Endothelial cell of umbilical vein (primary cell): ENCODE results near the gene OLIG1. TPM values are rescaled to one million over a fixed set of nuclear protein-coding genes. Genes with fewer than 3 reads are reported as not detected.

Experiments used
- BruUV-seq: library from RNA; stranded (reverse); fragments of 400-500 nt; replicated peaks from 2 replicates; lab custom pipeline; 2021; lab: Mats Ljungman, UMichigan
- CTCF ChIA-PET: fragments of 300-600, 350-600 bp; sonication (Branson Sonifier 250); formaldehyde crosslinking; loops from one replicate; lab custom pipeline; 2021; ENCODE audit warnings: antibody characterized with exemption, inconsistent platforms; lab: Charles Lee
- POLR2A ChIA-PET: fragments of 300-600, 350-600 bp; sonication (Branson Sonifier 250); formaldehyde crosslinking; loops from one replicate; lab custom pipeline; 2021; ENCODE audit warnings: antibody characterized with exemption, inconsistent platforms; lab: Charles Lee
- DNase-seq: peaks from one replicate; pipeline ENCODE4 v3.0.0-alpha.2; 2011; ENCODE audit warnings: low read depth, low spot score
- FAIRE-seq: peaks from 2 replicates; lab custom pipeline; 2011; peaks lifted over from hg19 to GRCh38; lab: Jason Lieb, UNC
- H2AFZ ChIP-seq: 2 replicates; pipeline ENCODE4 v1.6.0; 2012; ENCODE audit warnings: low read depth, low read length, control low read depth, inconsistent platforms
- H3K27ac ChIP-seq: 2 replicates; pipeline ENCODE4 v1.5.1; 2011; ENCODE audit warnings: low read depth, mild to moderate bottlenecking, control low read depth, low read length, moderate library complexity; ENCODE audit not compliant: insufficient read depth
- H3K27me3 ChIP-seq, 2 experiments: 2 replicates each; pipeline versions ENCODE4 v1.6.0 to v1.6.1; 2011; ENCODE audit warnings: low read length in 2 of 2, mixed read lengths in 1 of 2; ENCODE audit not compliant: control insufficient read depth in 2 of 2, insufficient read depth in 2 of 2
- H3K36me3 ChIP-seq, 2 experiments: 2 replicates in 1 of 2; 3 replicates in 1 of 2; pipeline ENCODE4 v1.5.1; 2011; ENCODE audit warnings: low read length in 2 of 2, mild to moderate bottlenecking in 1 of 2, moderate library complexity in 1 of 2; ENCODE audit not compliant: control insufficient read depth in 2 of 2, insufficient read depth in 2 of 2; ENCODE audit errors: extremely low read depth in 1 of 2
- H3K4me1 ChIP-seq: 3 replicates; pipeline ENCODE4 v1.5.1; 2011; ENCODE audit warnings: mild to moderate bottlenecking, low read length; ENCODE audit not compliant: control insufficient read depth, insufficient read depth; ENCODE audit errors: extremely low read depth
- H3K4me2 ChIP-seq: 2 replicates; pipeline ENCODE4 v1.6.1; 2011; ENCODE audit warnings: low read length, control low read depth, mixed read lengths; ENCODE audit not compliant: insufficient read depth
- H3K4me3 ChIP-seq, 3 experiments: fragments of 200-600 bp in 1 of 3; sonication (generic), shearing (Covaris generic) in 1 of 3; replicated peaks in 1 of 3; 2 replicates each; pipeline ENCODE4 v1.5.1; 2011 to 2016; ENCODE audit warnings: control low read depth in 3 of 3, low read length in 3 of 3, mild to moderate bottlenecking in 2 of 3, inconsistent platforms in 1 of 3, low read depth in 1 of 3, moderate library complexity in 1 of 3; ENCODE audit not compliant: insufficient read depth in 1 of 3
- H3K79me2 ChIP-seq: 2 replicates; pipeline ENCODE4 v1.6.0; 2012; ENCODE audit warnings: low read length, inconsistent platforms; ENCODE audit not compliant: control insufficient read depth, insufficient read depth
- H3K9ac ChIP-seq: replicated peaks from 2 replicates; pipeline ENCODE3; 2011; ENCODE audit warnings: low read length, control low read depth; ENCODE audit not compliant: insufficient read depth; ENCODE audit errors: extremely low read depth
- H3K9me1 ChIP-seq: replicated peaks from 3 replicates; pipeline ENCODE4 v1.6.0; 2011; ENCODE audit warnings: mild to moderate bottlenecking, low read length; ENCODE audit not compliant: control insufficient read depth, insufficient read depth; ENCODE audit errors: extremely low read depth
- H3K9me3 ChIP-seq: replicated peaks from 2 replicates; pipeline ENCODE4 v1.5.1; 2012; ENCODE audit warnings: low read length, inconsistent platforms; ENCODE audit not compliant: control insufficient read depth, insufficient read depth
- H4K20me1 ChIP-seq: replicated peaks from 2 replicates; pipeline ENCODE3; 2011; ENCODE audit warnings: mild to moderate bottlenecking, low read length; ENCODE audit not compliant: control insufficient read depth, insufficient read depth; ENCODE audit errors: extremely low read depth
- FOS ChIP-seq: IDR thresholded peaks from 2 replicates; pipeline ENCODE4 v1.6.1; 2011; ENCODE audit warnings: mild to moderate bottlenecking, low read length, moderate library complexity, borderline replicate concordance; ENCODE audit not compliant: insufficient read depth
- GATA2 ChIP-seq: IDR thresholded peaks from 2 replicates; pipeline ENCODE4 v1.7.0; 2011; ENCODE audit warnings: low read depth, mild to moderate bottlenecking, moderate library complexity, mixed read lengths, low read length; ENCODE audit not compliant: insufficient read length, insufficient read depth
- JUN ChIP-seq: IDR thresholded peaks from 2 replicates; pipeline ENCODE4 v1.6.1; 2011; ENCODE audit warnings: borderline replicate concordance, low read depth; ENCODE audit not compliant: insufficient read length, insufficient read depth
- MYC ChIP-seq: IDR thresholded peaks from one replicate; pipeline ENCODE4 v1.6.1; 2011; ENCODE audit warnings: mild to moderate bottlenecking, low read depth, low read length
- POLR2A ChIP-seq: IDR thresholded peaks from 2 replicates; pipeline ENCODE4 v1.6.1; 2012; ENCODE audit warnings: low read depth, mild to moderate bottlenecking, control low read depth, low read length
- dilution Hi-C: fragments of 300-500 bp; cut with MboI; formaldehyde crosslinking; loops from one replicate; pipeline ENCODE4 v1.15.0; 2019; ENCODE audit warnings: low sequenced_read_pairs; ENCODE audit not compliant: extremely low pct_ligation_motif_present
- intact Hi-C: fragments of 100-400 bp; cut with micrococcal nuclease; formaldehyde crosslinking; loops from one replicate; pipeline ENCODE4 v1.10.0; 2022
- polyA plus RNA-seq, 4 experiments: library from polyadenylated mRNA; depleted of rRNA in 3 of 4; stranded (reverse) in 3 of 4; unstranded in 1 of 4; fragments of >200 nt; gene quantifications; 2 replicates each; pipeline versions ENCODE4 v1.2.1 to v1.2.3, GENCODE V29; 2011 to 2012; ENCODE audit warnings: missing spikeins in 1 of 4
- total RNA-seq: library from RNA; stranded (reverse); gene quantifications from 2 replicates; pipeline ENCODE4 v1.2.3, GENCODE V29; 2021
- TF ChIP-seq, protein P1 (sequence below), 2 donors: IDR thresholded peaks; 1 replicate in 1 of 2; 2 replicates in 1 of 2; pipeline ENCODE4 v1.5.1; 2011; ENCODE audit warnings: low read length in 2 of 2, mild to moderate bottlenecking in 2 of 2, moderate library complexity in 2 of 2, control low read depth in 1 of 2, inconsistent platforms in 1 of 2, low read depth in 1 of 2; ENCODE audit not compliant: insufficient read depth in 1 of 2; ENCODE audit errors: extremely low read depth in 1 of 2
- TF ChIP-seq, protein P2 (sequence below): IDR thresholded peaks from 2 replicates; pipeline ENCODE4 v1.6.1; 2011; ENCODE audit not compliant: insufficient read depth, insufficient read length

The OLIG1 gene
- total and polyA plus RNA-seq, 2 donors (not counting 3 experiments of a cell fraction or from before 2014, with no cell fraction given), result not detected

DNA sequence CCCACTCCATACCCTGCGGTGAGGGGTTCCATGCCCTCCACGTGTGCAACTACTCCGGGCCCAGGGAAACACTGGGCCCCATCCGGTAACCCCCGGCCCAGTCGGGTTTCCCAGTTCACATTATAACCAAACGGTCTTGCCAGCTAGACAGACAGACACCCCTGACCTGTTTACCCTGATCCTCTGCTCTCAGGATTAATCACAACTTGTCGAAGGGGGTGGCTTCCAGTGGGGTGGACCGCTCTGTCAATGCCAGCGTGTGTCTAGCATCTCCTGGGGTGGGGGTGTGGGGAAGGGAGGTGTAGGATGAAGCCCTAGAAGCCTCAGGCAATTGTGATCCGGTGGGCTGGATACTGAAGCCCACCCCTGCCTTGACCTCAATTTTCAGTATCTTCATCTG, 48.8 kb upstream of the OLIG1 start:
- ChIA-PET CTCF (interaction anchor here (0.8 to 2.4 kb wide), 2 partner anchors 8 to 27 kb away, joined by 3 to 8 read pairs; no protein-coding TSS in a partner anchor), POLR2A (no interaction called here)
- TF ChIP-seq POLR2A (no peak), JUN (no peak), MYC (no peak), GATA2 (no peak), FOS (no peak)
- TF ChIP-seq, protein P1, sequence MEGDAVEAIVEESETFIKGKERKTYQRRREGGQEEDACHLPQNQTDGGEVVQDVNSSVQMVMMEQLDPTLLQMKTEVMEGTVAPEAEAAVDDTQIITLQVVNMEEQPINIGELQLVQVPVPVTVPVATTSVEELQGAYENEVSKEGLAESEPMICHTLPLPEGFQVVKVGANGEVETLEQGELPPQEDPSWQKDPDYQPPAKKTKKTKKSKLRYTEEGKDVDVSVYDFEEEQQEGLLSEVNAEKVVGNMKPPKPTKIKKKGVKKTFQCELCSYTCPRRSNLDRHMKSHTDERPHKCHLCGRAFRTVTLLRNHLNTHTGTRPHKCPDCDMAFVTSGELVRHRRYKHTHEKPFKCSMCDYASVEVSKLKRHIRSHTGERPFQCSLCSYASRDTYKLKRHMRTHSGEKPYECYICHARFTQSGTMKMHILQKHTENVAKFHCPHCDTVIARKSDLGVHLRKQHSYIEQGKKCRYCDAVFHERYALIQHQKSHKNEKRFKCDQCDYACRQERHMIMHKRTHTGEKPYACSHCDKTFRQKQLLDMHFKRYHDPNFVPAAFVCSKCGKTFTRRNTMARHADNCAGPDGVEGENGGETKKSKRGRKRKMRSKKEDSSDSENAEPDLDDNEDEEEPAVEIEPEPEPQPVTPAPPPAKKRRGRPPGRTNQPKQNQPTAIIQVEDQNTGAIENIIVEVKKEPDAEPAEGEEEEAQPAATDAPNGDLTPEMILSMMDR (IDR thresholded peaks at IDR 0.05; ENCODE audit: extremely low read depth in 1 of 2, insufficient read depth in 1 of 2, low read depth in 1 of 2, low read length in 2 of 2), result no peak
- TF ChIP-seq, protein P2, sequence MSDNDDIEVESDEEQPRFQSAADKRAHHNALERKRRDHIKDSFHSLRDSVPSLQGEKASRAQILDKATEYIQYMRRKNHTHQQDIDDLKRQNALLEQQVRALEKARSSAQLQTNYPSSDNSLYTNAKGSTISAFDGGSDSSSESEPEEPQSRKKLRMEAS, result no peak
- no peak overlapping the region for H3K9ac ChIP-seq
- H3K9me1 ChIP-seq, result no peaks in the 10 kb centered on the region
- no peaks in the 10 kb centered on the region for H3K36me3 ChIP-seq
- intact Hi-C loops (loop anchor here (10.0 kb wide), 1 partner anchor 54 kb away; the partner anchor contains the start of gene OLIG1), dilution Hi-C loops (no loop called here)
- no peaks in the 10 kb centered on the region for H3K4me1 ChIP-seq
- H4K20me1 ChIP-seq, result no peaks in the 10 kb centered on the region
- H3K27me3 ChIP-seq, result peaks cover 80 to 87% of the 10 kb centered on the region in 2 experiments
- H3K4me3 ChIP-seq, result no peak overlapping the region
- no peaks in the 10 kb centered on the region for H3K9me3 ChIP-seq
- FAIRE-seq (no peak), DNase-seq (no peak)
- H3K27ac ChIP-seq, result no peak overlapping the region
- H2AFZ ChIP-seq, result no peak overlapping the region
- no peak overlapping the region for H3K4me2 ChIP-seq
- no peaks in the 10 kb centered on the region for H3K79me2 ChIP-seq
- no TSS peak for BruUV-seq
